Forelimb muscle (tissue), 1 donor: ENCODE data around the gene ALKBH4. TPM values are rescaled to one million over a fixed set of nuclear protein-coding genes. Genes with fewer than 3 reads are reported as not detected.
"Not testable (repeated sequence)": the region's sequence is repeated elsewhere in the genome, so short reads cannot be mapped to it uniquely, and the experiment has no call there.

Experiments
- DNase-seq: peaks from one replicate; pipeline ENCODE4 v3.0.0-alpha.2; 2013; ENCODE audit warnings: low read depth
- polyA plus RNA-seq: library from polyadenylated mRNA; unstranded; fragments of 120-200 nt; gene quantifications from one replicate; pipeline ENCODE4 v1.2.1, GENCODE V29; 2013; ENCODE audit not compliant: insufficient read length

The ALKBH4 gene
- 7.9 TPM for polyA plus RNA-seq

DNA sequence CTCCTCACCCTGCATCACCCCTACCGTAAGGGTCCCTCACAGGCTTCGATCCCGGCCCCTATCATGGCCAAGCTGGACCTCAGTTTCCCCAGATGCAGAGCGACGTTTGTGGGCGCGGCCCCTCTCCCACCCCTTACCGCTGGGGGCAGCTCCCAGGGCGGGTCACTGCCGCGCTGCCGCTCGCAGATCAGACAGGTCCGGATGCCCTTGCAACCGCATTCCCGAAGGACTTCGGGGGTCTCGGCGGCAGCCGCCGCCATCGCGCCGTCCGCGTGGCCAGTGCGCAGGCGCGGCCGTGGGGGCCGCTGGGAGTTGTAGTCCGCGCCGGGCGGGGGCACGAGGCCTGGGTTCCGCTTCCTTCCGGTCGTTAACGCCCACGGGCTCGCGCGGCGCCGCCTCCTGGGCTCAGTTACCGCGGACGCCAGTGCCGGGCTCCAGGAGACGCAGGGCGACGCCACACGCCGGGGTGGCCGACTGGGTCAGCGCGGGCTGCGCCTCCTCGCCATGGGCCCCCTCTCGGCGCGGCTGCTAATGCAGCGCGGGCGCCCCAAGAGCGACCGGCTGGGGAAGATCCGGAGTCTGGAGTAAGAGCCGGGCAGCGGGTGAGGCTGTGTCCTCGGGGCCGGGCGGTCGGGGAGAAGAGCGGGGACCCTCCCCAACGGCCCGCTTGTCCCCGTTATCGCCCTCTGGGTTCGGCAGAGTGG is at the start of gene ALKBH4, which contains the start of gene LRWD1:
ALKBH4 (minus strand) TSS at position 287 of the 704 bp plus-strand sequence; CDS start at position 260, 27 bp downstream.
LRWD1 (plus strand) TSS at position 408 of the 704 bp plus-strand sequence; CDS start at position 505, 97 bp downstream.
- DNase-seq = peak; percentile 65

DNA sequence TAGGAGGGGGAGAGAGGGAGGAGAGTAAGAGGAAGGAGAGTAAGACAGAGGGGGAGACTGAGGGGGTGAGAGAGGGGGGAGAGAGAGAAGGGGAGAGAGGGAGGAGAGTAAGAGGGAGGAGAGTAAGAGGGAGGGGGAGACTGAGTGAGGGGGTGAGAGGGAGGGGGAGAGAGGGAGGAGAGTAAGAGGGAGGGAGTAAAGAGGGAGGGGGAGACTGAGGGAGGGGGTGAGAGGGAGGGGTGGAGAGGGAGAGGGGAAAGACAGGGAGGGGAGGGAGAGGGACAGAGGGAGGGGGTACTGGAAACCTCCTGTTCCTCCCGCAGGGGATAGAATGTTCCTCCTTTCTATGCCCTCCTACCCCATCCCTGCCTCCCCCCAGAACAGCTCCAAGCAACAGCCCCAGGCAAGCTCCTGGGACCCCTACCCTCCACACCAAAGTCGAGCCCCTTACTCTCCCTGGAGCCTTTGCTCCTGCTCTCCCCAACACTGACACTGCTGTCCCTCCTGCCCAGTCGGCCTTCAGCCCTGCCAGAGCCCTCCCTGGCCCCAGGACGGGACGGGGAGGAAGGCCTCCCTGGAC is 48.1 kb upstream of the ALKBH4 start:
- peak; percentile 92 for DNase-seq

- DNase-seq = not testable (repeated sequence)
Observed at GRCh38 chr7:102511860-102512522, 47.3 kb upstream of the ALKBH4 start.

GRCh38 chr7:102510575-102510974 is 45.9 kb upstream of the ALKBH4 start:
- not testable (repeated sequence) for DNase-seq

- DNase-seq = not testable (repeated sequence)
Observed at GRCh38 chr7:102507410-102508088, 42.9 kb upstream of the ALKBH4 start.

DNA sequence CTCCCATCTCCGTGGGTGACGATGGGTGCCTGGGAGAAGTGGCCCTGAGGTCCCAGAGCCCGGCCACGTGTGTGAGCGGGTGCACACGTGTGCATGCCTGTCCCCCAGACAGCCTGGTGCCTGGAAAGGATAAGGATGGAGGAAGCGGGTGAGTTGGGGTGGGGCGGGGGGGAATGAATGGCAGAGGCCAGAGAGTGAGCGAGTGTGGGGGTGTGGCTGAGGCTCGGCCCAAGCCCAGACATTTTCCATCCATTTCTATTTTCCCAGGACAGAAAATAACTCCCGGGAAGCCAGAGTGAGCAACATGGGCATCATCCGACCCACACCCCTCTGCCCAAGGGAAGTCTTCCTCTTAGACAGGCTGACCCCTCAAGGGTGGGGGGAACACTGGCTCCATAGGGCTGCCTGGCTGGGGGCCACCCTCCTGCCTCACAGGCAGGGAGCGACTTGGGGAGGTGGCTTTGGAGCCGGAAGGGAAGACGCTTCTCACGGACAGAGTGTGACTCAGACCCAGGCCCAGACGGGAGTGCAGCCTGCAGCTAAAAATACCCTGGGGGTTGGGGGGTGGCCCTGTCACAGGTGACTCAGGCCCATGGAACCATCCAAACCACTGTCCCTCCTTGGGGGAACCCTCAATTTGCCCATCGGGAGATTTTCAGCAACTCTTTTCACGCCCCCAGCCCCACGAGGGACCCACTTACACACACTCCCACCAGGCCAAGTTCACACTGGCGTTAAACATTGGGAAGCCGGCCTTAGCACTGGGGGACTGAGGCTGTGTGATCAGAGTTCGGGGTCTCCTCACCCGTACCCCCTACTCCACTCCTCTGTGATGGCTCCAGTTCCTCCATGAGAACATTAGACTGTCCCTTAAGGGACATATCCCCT is 40.9 kb upstream of the ALKBH4 start:
- not testable (repeated sequence) for DNase-seq

DNA sequence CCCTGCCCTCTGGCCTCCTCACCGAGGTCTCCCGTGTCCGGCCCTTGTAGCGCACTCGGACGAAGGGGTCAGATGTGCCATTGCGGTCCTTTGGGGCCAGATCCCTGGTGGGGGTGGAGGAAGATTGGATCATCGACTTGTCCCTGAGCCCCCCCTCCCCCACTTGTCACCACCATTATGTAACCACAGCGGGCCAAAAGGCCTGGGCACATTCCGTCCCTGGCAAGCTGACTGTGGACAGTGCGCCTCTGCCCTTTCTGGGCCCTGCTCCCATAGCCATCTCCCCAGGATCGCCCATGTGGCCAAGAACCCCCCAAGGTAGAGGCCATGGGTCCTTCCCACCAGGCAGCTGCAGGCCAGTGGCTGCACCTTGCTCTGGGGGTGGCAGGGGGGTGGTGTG is 38.5 kb upstream of the ALKBH4 start:
- not testable (repeated sequence) for DNase-seq

DNA sequence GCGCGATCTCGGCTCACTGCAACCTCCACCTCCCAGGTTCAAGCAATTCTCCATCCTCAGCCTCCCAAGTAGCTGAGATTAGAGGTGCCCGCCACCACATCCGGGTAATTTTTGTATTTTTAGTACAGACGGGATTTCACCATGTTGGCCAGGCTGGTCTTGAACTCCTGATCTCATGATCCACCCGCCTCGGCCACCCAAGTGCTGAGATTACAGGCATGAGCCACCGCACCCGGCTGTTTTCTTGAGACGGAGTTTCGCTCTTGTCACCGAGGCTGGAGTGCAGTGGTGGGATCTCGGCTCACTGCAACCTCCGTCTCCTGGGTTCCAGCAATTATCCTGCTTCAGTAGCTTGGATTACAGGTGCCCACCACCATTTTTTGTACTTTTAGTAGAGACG is 33.7 kb upstream of the ALKBH4 start:
- not testable (repeated sequence) for DNase-seq

- DNase-seq = not testable (repeated sequence)
Observed at GRCh38 chr7:102497308-102497707, 32.6 kb upstream of the ALKBH4 start.

DNA sequence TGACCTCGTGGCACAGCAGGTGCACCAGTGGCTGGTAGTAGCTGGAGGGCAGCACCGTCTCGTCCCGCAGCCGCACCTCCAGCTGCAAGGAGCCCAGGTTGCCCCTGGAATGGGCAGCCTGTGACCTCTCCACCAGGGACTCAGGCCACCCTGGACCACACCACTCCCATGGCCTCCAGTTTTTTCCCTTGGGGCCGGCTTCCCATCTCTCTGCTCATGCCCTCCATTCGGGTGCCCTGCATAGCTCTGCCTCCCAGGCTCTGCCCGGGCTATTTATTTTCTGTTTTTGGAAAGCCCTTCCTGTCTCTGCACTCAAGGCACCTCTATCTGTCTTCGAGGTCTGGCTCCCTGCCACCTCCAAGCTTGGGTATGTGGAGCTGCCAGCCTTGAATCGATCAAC is 32.2 kb upstream of the ALKBH4 start:
- not testable (repeated sequence) for DNase-seq

GRCh38 chr7:102494473-102495149 is 29.9 kb upstream of the ALKBH4 start:
- not testable (repeated sequence) for DNase-seq

- not testable (repeated sequence) for DNase-seq
Observed at GRCh38 chr7:102494026-102494425, 29.4 kb upstream of the ALKBH4 start.

GRCh38 chr7:102493220-102493935 is 28.7 kb upstream of the ALKBH4 start:
- not testable (repeated sequence) for DNase-seq

- not testable (repeated sequence) for DNase-seq
Observed at GRCh38 chr7:102490529-102491075, 25.9 kb upstream of the ALKBH4 start.

DNA sequence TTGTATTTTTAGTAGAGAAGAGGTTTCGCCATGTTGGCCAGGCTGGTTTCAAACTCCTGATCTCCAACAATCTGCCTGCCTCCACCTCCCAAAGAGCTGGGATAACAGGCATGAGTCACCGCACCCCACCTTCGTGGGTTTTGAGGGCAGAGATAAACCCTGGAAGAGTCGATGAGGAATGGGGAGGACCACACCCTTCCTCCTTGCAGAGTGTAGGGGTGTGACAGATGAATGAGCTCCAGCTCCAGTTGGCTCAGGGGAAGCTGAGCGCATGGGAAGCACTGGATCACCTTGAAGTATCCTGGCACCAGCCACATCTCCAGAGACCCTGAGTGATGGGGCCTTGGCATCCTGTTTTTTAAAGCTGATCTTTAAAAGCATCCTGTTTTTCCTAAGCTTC is 19.7 kb upstream of the ALKBH4 start:
- DNase-seq = not testable (repeated sequence)

DNA sequence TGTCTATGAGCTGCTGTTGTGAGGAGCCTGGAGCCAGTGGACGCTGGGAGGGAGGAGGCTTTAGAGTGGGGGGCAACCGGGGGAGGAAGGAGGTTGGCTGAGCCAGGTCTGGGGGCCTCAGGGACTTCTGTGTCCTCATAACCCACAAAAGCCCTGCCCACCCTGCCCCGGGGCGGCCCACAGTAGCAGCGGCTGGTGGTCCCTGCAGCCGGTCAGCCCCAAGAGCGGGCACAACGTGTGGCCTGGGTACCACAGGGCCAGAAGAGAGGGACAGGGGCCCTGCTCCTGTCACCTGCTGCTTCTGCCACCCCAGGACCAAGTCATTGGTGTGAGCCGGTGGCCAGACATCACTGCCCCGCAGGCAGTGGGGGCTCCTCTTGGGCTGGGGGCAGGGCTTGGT is 17.3 kb upstream of the ALKBH4 start:
- DNase-seq = not testable (repeated sequence)

- not testable (repeated sequence) for DNase-seq
Observed at GRCh38 chr7:102479982-102480637, 15.4 kb upstream of the ALKBH4 start.

- not testable (repeated sequence) for DNase-seq
Observed at GRCh38 chr7:102479209-102479584, 14.5 kb upstream of the ALKBH4 start.
